Non-pigmented ciliary epithelial cell (primary cell): Measurements from ENCODE around the gene LGALS12.

Source experiments
- DNase-seq: peaks from one replicate; pipeline ENCODE4 v3.0.0-alpha.2; 2010; ENCODE audit warnings: low read depth

The LGALS12 gene

DNA sequence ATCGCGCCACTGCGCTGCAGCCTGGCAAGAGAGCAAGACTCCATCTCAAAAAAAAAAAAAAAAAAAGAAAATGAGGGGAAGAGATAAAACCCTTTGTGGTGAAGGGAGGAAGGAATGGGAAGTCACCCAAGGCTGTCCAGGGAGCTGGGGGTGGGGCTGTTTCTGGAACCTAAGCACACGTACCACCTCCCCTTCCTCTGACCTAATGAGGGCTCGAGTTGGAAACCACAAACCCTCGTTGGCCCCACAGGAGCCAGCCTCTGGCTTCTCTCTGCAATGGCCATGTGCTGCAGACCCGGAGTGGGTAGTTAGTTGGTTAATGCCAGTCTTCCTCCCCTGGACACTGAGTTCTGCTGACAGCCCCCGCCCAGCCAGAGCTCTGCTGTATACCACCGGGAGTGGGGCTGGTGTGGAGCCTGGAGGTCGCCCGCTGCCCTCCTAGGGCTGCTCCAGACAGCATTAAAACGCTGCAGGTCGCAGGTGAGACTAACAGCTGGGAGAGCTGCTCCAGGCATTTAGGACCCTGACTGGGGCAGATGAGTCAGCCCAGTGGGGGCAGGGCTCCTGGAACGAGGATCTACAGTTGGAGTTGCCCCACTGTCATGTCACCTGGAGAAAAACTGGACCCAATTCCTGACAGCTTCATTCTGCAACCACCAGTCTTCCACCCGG, at the start of gene LGALS12:
Gene LGALS12, plus strand, starts transcription at position 228 of the 672 bp plus-strand sequence. Its CDS starts 375 bp downstream, at position 603.
- no peak for DNase-seq

GRCh38 chr11:63459586-63459985, 46.3 kb upstream of the LGALS12 start:
- no peak for DNase-seq

DNA sequence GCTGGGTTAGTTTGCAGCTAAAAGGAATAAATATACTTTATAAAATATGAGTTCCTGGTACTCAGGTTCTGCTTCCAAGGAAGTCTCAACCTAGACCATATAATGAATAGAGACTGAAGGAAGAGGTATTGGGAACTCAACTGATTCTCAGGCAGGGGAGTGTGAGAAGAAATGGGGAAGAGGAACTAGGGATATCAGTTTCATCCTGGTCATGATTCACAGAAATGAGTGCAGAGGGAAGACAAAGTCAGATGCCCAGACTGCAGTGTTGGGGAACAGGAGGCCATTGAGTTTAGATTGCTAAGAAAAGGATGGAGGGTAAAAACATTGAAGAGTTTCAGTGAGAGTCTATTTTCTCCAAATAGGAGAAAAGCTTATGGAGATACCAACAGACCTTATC, 43.7 kb upstream of the LGALS12 start:
- no peak for DNase-seq

DNA sequence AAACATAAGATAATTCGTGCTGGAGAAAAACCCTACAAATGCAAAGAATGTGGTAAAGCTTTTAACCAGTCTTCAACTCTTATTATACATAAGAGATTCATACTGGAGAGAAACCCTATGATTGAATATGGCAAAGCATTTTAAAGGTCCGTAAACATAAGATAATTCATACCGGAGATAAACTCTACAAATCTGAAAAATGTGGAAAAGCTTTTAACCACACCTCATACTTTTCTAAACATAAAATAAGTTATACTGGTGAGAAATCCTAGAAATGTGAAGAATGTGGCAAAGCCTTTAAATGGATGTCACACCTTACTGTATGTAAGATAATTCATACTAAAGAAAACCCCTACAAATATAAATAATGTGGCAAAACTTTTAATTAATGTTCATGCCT, 35.6 kb upstream of the LGALS12 start:
- DNase-seq, result no peak

- DNase-seq, result no peak
Measured at GRCh38 chr11:63472372-63472771, 33.5 kb upstream of the LGALS12 start.

GRCh38 chr11:63476618-63477017, 29.3 kb upstream of the LGALS12 start:
- DNase-seq, result no peak

DNA sequence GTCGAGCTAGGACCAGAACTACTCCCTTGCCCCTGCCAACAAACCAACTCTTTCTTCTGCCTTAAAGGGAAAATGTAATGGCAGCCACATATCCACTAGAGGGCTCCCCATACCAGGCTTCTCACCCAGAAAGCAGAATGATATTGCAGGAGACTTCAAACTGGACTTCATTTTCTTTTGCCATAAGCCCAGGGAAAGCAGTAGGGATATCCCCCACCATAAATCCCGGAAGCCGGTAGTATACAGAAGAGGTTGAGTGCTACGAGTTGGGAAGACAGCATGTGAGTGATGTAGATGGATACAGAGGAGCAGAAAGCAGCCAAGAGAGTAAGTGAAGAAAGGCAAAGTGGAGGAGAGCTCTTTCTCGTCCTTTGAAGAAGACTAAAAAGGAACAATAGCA, 27.0 kb upstream of the LGALS12 start:
- peak; percentile 42 for DNase-seq

DNA sequence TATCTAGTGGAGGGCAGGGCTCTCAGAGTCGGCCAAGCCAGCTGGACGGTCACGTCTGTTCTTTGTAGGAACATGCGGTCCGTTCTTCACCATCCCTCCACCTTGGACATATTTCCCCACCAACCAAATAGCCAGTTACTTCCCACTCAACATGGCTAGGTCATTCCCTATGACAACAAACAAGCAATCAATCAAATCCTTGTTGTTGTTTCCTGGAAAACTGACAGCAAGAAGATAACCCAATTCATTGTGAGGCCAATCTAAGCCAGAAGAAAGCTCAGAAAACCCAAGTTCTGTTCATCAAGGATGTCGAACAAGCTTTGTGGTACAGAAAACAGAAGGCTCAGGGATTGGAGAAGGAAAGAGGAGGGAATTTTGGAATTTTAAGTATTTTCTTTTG, 25.8 kb upstream of the LGALS12 start:
- DNase-seq, result no peak

DNA sequence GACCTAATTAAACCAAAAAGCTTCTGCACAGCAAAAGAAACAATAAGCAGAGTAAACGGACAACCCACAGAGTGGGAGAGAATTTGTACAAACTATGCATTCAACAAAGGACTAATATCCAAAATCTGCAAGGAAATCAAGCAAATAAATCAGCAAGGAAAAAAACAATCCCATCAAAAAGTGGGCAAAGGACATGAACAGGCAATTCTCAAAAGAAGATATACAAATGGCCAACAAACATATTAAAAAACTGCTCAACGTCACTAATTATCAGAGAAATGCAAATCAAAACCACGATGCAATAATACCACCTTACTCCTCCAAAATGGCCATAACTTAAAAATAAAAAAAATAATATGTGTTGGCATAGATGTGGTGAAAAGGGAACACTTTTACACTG, 20.1 kb upstream of the LGALS12 start:
- DNase-seq, result no peak

DNA sequence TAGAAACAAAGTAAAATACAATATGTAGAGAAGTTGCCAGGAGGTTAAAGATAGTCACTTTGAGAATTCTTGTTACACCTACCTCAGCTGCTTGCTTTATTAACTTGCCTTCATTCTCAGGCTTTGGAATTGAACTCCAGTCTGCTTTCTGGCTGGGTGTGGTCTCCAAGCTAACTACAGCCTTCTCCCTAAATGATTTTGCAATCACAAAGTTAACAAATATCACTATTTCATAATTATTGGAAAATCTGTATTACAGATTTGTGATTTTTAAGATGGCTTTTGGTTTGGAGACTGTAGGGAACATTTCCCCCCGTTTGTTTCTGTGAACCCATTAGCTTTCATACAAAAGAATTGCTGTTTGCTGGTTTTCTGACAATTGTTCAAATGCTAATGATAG, 17.1 kb upstream of the LGALS12 start:
- DNase-seq, result no peak

GRCh38 chr11:63489879-63490278, 16.0 kb upstream of the LGALS12 start:
- DNase-seq, result peak; percentile 35

- DNase-seq, result no peak
Measured at GRCh38 chr11:63490551-63491239, 15.2 kb upstream of the LGALS12 start, which contains the start of gene PLAAT5. TSS of gene PLAAT5 (minus strand) at chr11:63491167. CDS start at chr11:63491034, 133 bp downstream.

- no peak for DNase-seq
Measured at GRCh38 chr11:63491240-63491587, 14.7 kb upstream of the LGALS12 start.

- DNase-seq, result peak; percentile 35
Measured at GRCh38 chr11:63491636-63492372, 14.1 kb upstream of the LGALS12 start.

DNA sequence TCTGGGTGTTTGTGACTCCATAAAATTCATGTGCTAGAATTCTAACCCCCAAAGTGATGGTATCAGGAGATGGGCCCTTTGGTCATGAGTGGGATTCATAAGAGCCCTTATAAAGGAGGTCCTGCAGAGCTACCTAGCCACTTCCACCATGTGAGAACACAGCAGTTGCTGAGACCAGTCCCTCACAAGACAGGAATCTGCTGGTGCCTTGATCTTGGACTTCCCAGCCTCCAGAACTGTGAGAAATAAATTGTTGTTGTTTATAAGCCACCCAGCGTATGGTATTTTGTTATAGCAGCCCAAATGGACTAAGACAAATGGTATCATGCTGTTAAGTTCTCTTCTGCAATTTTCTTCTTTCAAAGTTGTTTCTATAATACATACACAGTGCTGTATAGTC, 13.4 kb upstream of the LGALS12 start:
- DNase-seq, result no peak

GRCh38 chr11:63493127-63493526, 12.8 kb upstream of the LGALS12 start:
- DNase-seq, result no peak

- DNase-seq, result no peak
Measured at GRCh38 chr11:63494975-63495374, 10.9 kb upstream of the LGALS12 start.

DNA sequence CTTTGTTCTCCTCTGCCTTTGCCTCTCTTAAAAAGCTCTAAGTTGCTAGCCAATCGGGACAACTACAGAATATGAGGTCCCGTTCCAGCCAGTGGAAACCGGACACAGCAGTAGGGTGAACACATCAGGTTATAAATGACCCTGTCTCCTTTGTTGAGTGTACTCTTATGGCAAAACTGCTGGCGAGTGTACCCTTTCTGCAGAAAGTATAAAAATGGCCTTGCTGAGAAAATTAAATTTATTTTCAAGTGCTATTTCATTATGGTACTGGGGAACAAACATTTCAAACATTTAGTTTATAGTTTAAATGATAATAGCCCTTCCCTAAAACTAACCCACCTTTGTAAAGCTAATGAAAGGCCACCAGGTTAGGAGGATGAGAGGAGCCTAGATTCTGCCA, 6.0 kb upstream of the LGALS12 start:
- DNase-seq, result no peak

DNA sequence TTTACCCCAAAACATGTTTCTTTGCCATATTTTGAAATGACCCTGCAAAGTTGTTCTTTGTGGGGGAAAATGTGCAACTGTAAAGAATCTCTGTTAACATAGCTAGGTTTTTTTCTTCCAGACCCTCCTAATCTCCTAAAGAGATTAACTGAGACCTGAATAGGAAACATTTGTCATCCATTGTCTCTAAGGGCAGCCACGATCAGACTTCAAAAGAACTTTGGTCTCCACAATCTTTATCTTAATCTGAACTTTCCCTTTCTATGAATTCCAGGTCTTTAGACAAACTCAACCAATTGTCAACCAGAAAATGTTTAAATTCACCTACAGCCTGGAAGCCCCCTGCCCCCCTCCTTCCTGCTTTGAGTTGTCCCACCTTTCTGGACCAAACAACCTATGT, 4.6 kb upstream of the LGALS12 start:
- no peak for DNase-seq

GRCh38 chr11:63502252-63502820, 3.5 kb upstream of the LGALS12 start:
- DNase-seq, result no peak

- DNase-seq, result no peak
Measured at GRCh38 chr11:63503492-63503891, 2.4 kb upstream of the LGALS12 start.

DNA sequence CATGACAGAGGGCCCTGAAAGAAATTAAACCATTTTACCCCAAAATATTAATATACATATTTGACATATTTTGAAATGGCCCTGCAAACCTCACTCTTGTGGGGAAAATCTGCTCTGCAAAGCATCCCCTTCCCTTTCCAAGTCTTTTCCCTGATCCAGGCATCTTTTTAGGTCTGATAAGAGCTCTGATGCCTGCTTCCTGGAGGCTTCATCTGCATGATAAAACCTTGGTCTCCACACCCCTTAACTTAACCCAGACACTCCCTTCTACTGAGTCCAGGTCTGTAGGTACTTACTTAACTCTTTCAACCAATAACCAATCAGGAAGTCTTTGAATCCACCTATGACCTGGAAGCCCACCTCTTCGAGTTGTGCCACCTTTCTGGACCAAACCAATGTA, 1.8 kb upstream of the LGALS12 start:
- DNase-seq, result no peak
